GM18502 (cell line): ENCODE results near the gene ATXN2.
A peak's percentile ranks its signal among the peaks of the same experiment; 100 is the strongest.

Experiments used
- ATAC-seq: cut with Tn5 transposase; IDR thresholded peaks from one replicate; pipeline ENCODE4 v1.9.1; 2021; ENCODE audit warnings: mild to moderate bottlenecking; ENCODE audit not compliant: unreplicated experiment, poor library complexity

The ATXN2 gene

DNA sequence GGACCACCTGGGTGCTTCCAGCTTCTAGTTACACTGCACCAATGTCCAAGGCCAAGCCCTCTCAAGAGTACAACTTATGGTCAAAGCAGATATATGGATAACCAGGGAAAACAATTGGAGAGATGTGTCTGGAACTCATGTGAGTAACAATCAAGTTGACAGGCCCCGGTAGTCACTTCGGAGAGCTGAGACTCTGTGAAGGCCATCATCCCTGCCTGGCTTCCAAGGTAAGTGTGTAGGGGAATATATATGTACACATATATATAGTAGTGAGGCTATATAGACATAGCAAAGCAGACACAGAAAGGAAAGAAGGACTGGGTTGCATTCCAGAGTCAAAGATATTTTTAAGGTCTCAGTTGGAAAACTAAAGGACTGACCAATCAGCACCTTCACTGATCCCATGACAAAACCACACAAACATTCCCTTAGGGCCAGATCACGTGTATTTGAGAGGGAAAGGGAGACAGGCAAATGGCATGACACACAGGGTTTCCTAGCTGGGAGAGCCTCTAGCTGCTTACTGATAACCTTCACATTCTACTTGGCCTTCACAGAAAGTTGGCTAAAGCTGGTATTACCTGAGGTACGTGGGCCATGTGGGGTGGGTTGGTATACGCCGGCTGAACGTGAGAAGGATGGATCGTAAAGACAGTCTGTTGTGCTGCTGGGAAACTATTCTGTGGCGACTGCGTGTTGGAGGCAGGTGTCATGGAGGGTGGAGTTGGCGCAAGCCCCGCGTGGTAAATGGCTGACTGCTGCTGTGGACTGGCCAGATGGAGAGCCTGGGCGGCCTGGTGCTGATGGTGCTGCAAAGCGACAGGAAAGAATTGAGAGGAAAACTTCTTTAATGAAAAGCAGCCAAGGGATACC, 143.4 kb downstream of the ATXN2 start:
- ATAC-seq: no peak

DNA sequence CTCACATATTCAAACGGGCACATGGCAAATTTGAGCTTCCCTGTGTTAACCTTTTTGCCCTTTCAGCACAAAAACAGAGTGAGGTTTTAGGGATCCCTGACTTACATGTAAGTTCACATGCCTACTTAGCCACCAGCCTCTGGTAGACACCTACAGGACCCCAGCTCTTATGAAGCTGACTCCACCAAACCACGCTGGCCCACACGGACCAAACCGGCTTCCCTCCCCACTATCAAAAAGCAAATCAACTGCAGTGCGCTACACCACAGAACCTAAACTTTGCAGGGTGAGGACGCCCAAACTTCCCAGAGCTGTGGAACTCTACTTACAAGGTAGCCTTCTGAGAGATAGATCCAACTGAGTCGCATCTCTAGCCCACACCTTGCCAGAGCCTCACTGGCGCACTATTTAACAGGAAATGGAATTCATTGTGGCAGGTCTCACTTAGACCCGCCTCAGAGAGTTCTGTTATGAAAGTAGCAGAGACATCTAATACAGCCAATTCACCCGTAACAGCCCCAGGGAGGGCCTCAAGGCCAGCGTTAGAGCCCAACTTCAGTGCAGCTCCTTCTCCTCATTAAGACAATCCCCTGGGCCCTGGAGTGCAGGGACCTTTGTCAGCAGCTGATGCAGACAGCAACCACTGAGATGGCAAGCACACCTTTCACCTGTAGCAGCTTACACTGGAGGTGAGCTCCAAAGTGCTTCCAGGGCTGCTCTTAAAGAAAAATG, 144.2 kb downstream of the ATXN2 start:
- no peak for ATAC-seq

- no peak for ATAC-seq
These were observed 144.8 kb downstream of the ATXN2 start for GRCh38 chr12:111454311-111454710.

GRCh38 chr12:111453071-111453989, 145.8 kb downstream of the ATXN2 start:
- ATAC-seq: no peak

DNA sequence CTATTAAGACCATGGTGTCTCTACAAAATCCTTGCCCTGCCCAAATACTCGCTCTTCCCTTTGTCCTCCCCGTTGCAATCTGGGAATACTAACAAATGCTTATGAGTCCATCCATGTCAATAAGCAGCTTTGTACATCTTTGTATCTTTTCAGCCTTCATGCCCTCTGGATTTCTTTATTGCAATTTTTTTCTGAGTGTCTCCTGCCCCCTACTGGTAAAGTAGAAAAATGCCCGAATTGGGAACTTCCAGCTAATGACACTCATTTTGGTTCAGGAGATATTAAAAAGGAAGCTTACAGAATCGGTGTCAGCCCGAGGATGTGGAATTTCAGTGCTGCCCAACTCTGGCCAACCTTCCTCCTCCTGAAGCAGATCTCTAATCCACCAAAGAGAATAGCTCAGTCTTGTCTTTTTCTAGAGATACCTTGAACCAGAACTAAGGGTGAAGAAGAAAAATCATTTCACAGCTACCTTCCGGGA, 147.4 kb downstream of the ATXN2 start:
- ATAC-seq: no peak

- ATAC-seq: no peak
These were observed 147.9 kb downstream of the ATXN2 start for GRCh38 chr12:111451232-111451631.

DNA sequence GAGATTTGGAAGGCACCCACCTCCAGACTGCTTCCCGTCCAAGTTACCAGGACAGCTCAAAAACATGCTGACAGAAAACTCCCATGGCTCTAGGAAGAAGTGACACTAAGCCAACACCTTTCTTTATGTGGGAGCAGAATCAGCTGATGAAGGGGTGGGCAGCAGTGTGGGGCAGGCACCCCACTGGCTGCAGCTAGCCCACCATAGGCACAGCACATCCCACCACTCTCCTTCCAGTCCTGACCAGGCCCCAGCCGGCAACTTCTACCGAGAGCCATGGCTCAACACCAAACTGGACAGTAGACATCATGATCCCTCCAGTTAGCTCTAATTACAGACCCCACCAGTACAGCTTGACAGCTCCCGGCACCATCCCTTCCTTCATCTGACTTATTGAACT, 148.4 kb downstream of the ATXN2 start:
- no peak for ATAC-seq

- no peak for ATAC-seq
These were observed 150.0 kb downstream of the ATXN2 start for GRCh38 chr12:111448846-111449790.

- ATAC-seq: no peak
These were observed 150.8 kb downstream of the ATXN2 start for GRCh38 chr12:111448266-111448830.

DNA sequence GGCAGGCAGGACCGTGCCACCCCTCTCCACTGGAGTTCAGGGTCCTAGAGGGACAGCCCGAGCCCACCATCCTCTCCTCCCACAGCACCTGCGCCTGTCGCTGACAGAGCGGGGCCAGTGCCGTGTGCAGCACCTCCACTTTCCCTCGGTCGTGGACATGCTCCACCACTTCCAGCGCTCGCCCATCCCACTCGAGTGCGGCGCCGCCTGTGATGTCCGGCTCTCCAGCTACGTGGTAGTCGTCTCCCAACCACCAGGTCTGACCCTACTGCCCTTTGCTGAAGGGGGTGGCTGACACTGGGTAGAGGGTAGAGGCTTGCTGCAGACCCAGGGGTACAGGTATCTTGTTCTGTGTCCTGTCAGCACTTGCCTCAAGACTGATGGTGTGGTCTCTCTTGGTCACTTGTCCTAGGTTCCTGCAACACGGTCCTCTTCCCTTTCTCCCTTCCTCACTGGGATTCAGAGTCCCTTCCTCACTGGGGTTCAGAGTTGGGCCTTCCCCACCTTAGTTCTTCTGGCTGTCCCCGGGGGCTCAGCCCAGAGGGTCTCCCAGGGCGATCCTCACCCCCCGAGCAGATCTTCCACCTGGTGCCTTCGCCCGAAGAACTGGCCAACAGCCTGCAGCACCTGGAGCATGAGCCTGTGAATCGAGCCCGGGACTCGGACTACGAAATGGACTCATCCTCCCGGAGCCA, 151.4 kb downstream of the ATXN2 start:
- no peak for ATAC-seq

- ATAC-seq: no peak
These were observed 152.2 kb downstream of the ATXN2 start for GRCh38 chr12:111446631-111447570.

GRCh38 chr12:111445726-111446581, 153.2 kb downstream of the ATXN2 start:
- no peak for ATAC-seq

GRCh38 chr12:111444925-111445725, 154.0 kb downstream of the ATXN2 start:
- ATAC-seq: peak; percentile 86

DNA sequence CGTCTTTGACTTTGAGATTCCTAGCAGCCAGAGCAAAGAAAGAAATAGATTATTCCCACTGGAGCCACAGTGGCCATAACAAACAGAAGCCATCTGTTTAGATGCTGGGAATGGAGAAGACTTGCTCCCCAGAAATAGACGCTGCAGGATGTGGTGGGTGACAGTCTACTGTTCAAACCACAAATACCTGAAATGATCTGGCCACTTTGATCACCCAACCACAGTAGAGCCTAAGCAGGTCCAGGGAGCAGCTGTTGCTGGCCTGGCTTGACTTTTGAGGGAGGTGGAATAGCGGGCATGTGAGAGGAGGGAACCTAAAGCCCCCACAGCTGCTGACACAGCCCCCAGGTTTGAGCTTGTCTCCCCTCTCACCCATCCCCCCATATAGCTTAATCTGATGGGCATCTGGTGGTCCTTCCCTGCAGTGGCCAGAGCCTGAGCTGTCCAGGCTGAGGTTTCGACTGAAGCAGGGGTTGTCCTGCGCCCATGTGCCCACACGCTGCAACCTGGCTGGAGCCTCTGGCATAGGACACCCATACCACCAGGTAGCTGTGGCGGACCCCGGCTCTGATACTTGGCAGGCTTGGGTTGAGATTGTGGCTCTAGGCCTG, 154.7 kb downstream of the ATXN2 start:
- peak; percentile 53 for ATAC-seq

- ATAC-seq: no peak
These were observed 155.5 kb downstream of the ATXN2 start for GRCh38 chr12:111443586-111443985.
